Left renal cortex interstitium (tissue), 4 donors: ENCODE results near the gene LGALS8. TPM values are rescaled to one million over a fixed set of nuclear protein-coding genes. Genes with fewer than 3 reads are reported as not detected.

Experiments
- DNase-seq, 4 donors: peaks; one replicate each; pipeline ENCODE4 v3.0.0-alpha.2; 2013; ENCODE audit warnings: low read depth in 4 of 4, low spot score in 2 of 4, missing footprints in 1 of 4
- polyA plus RNA-seq, 4 donors: library from polyadenylated mRNA; unstranded; fragments of 120-200 nt; gene quantifications; one replicate each; pipeline ENCODE4 v1.2.1, GENCODE V29; 2013; ENCODE audit not compliant: insufficient read length in 4 of 4

The LGALS8 gene
- polyA plus RNA-seq, 4 donors, result 71.1 to 99.7 (median 80.8) TPM

DNA sequence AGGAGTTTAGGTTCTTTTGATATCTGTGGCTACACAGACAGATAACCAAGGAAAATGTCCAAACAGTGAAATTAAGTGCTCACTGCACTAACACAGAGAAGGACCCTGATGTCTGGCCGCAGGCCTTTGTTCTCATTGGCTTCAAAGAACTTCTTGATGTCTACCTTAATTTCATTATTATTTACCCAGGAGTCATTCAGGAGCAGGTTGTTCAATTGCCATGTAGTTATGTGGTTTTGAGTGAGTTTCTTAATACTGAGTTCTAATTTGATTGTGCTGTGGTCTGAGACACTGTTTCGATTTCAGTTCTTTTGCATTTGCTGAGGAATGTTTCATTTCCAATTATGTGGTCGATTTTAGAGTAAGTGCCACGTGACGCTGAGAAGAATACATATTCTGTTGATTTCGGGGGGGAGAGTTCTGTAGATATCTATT lies 15.2 kb upstream of the LGALS8 start:
- DNase-seq, result no peak

DNA sequence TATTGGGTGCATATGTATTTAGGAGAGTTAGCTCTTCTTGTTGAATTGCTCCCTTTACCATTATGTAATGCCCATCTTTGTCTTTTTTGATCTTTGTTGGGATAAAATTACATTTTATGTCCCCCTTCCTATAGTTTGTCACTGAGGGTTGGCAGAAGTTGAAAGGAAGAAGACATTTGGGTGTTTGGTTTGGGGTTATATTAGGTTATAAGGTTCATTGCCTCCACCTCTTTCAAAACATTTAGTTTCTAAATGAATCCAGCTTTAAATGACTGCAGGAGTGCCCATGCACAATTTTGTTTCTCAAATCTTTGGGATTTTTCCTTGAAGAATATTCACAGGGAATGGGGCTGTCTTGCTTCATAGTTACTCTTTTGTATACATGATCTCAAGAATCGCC lies 14.6 kb upstream of the LGALS8 start:
- DNase-seq, result no peak

DNA sequence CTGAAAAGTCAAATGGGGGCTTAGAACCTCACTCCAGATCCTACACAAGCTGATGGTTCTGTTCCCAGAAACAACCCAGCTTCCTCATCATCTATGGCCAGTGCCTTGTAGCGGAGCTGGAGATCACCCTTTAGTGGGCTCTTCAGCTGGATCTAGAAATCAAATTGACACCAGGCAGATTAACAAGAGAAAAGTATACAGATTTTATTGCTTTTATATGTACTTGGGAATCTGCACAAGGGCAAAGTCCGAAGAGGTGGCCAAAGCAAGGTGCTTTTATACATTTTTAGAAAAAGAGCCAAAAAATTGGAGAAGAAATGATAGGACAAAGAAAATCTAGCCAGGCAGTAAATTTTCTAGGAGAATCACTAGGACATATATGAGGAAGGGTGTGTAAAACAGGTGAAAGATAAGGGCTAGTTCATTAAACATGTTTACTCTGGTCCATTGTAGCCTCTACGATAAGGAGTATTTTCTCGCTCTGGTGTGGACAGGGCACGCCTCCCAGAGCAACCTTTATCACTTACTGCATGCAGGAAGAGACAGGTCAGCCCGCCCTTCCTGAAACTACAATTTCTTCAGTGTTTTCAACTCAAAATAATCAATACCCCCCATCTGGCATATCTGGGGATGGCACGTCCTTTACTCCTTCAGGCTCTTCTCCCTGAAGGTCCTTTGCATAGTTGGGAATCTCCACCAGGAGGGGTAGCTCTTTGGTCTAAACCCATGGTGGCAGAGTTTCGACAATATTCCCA lies 14.0 kb upstream of the LGALS8 start:
- no peak for DNase-seq

DNA sequence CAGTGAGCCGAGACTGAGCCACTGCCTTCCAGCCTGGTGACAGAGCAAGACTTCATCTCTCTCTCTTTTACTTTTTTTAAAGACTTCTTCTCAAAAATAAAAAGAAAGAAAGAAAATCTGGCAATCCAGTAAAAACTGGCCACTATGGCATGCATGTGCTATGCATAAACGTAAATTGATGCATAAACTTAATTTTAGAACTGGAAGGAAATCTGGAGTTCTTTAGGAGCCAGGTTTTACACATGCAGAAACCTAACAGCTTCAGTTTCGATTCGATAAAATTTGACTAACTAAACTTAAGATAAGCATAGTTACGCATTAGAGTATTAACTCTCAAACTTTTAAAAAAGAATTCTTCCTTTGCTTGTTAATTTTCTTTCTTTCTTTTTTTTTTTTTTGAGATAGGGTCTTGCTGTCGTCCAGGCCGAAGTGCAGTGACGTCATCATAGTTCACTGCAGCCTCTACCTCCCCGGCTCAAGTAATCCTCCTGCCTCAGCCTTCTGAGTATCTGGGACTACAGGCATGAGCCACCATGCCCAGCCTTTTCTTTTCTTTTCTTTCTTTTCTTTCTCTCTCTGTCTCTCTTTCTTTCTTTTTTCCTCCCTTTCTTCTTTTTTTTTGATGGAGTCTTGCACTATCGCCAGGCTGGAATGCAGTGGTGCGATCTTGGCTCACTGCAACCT lies 11.9 kb upstream of the LGALS8 start:
- no peak for DNase-seq

DNA sequence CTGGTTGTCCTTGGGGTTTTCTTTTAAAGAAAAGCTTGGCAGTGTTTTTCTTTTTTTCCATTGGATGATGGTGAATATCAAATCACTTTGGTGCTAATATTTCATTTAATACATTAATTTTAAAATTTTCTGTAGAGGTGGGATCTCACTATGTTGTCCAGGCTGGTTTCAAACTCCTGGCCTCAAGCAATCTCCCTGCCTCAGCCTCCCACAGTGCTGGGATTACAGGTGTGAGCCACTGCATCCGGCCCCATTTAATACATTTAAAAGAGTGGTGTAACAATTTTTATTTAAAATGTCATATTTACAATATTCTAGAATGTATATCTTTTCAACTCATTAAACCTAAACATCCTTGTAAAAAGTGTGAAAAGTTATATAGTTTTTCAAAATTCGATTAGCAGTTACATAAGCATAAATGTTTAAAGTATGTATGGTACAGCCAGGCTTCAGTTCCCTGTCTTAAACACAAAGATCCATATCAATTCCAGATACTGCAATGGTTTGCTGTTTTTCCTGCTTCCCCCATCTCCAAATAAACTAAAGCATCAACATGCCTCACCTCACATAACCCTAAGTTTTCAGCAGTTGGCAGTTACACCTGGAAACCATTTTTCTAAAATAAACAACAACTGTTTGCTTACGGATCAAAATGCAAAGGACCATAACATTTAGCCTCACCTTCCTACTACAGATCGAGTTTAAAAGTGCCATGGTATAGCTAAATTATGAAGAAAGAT lies 8.9 kb upstream of the LGALS8 start:
- DNase-seq, result no peak

DNA sequence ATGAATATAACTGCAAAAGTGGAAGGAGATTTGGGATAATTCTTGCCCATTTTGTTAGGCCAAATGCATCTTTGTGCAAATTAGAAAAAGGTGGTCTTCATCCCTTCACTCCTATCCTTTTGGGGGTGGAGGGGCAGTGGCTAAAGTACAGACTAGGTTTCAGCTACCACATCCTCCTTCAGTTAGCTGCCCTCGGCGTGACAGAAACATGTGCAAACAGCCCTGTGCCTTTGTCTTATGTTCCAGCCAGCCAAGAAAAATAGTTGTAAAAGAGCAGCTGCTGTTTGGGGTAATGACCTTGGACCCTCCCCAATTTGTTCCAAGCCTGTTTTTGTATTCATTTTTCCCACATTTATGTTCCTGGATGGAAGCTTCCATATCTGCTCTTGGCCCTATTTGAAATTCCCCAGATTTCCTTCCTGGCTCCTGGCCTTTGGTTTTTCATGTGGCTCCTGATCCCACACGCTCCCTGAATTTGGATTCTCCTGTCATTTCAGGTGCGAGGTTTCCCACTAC lies 8.3 kb upstream of the LGALS8 start:
- DNase-seq, result no peak

DNA sequence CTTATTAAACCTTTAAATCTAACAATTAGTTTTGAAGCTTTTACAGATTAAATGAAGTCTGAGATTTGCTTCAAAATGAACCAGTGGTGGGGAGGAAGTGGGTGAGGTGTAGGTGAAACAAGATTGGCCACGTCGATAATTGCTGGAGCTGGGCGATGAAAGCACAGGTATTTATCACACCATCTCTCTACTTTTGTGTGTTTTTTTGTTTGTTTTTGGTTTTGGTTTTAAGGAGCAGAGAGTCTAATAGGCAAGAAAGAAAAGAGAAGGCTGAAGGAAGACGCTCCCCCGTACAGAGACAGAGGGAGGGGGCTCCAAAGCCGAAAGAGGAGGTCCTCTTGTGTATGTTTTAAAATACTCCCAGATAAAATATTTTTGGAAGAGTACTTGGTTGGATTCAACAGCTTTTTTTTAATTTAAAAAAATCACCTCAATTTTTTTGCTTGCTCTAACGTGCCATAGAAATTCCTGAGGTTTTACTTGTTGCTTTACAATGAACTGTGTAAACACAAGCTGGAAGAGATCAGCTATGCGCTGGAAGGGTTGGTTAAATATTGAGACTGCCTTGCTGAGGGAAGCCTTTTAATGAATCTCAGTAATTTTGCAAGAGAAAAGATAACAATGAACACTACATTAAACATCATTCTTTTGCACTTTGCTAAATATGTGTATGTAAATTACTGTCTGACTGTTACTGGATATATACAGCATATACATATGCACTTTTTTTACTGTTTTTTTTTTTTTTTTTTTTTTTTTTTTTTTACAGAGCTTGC lies 6.7 kb upstream of the LGALS8 start:
- DNase-seq, result peak in 1 of 4 donors; percentile 44

DNA sequence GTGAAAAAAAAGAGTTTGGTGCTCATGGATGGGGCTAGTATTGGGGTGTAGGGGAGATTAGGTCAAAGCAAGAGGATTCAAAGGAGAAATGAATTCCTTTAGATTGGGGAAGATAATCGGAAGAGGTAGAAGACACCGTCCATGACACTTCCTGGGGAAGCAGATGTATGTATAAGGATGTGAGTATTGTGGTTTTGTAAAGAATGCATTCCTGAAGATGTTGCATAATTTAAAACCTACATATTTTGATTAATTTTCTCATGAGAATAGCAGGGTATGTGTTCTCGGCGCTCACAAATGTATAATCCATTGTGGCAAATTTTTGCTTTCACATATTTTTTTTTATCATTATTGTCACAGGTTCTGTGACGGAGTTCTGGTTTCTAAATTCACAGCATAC lies 5.5 kb upstream of the LGALS8 start:
- no peak for DNase-seq

DNA sequence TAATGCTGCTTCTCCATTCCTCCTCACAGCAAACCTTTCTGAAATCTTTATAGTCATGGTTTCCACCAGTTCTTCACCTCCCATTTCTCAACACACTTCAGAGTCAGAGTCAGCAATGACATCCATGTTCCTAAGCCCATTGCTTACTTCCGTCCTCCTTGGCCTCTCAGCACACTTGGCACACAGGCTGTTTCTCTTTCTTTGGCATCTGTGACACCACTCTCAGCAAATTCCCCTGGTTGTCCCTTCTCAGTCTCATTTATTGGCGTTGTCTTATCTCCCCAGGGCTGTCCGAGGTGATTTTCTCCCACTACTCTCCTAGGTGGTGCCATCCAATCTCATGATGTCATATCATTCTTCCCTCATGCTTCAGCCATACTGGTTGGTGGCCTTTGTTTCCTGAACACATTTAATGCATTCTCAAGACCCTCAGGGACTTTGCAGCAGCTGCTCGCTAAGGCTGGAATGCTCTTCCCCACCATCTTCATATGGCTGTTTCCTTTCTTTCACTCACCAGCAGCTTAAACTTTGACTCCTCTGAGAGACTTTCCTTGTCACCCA lies 3.3 kb upstream of the LGALS8 start:
- DNase-seq, result no peak

DNA sequence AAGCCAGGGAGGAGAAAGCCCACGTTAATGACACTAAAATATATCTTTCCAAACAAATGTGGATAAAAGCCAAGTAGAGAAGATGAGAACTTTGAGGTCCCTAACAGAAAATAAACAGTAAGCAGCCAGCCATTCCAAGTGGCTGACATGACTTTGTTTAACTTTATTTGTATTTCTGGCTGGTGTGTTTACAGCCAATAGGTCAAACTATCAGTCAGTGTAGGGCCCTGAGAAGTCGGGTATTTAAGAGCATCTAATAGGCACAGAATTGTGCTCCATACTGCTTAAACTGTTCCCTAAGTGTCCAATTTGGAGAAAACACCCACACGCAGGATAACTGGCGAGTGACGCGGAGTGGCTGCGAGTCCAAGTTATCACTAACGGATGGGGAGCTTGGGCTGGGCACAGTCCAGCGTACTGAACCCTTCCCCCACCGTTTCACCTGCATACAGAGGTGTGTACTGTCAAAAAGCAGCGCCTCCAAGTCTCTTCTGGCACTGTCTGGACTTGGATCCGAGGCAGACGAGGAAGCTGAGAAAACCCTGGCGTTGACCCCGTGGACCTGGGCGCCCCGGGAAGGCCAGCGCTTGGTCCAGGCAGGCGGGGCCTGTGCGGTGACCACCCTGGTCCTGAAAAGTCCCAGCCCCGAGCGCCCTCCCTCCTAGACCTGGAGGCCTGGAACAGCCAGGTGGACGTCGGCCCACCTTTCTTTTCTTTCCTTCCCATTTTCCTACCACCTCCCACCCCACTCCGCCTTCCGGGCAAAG lies 662 bp upstream of the LGALS8 start:
- DNase-seq, result peak in 2 of 4 donors; percentile 19 to 34

DNA sequence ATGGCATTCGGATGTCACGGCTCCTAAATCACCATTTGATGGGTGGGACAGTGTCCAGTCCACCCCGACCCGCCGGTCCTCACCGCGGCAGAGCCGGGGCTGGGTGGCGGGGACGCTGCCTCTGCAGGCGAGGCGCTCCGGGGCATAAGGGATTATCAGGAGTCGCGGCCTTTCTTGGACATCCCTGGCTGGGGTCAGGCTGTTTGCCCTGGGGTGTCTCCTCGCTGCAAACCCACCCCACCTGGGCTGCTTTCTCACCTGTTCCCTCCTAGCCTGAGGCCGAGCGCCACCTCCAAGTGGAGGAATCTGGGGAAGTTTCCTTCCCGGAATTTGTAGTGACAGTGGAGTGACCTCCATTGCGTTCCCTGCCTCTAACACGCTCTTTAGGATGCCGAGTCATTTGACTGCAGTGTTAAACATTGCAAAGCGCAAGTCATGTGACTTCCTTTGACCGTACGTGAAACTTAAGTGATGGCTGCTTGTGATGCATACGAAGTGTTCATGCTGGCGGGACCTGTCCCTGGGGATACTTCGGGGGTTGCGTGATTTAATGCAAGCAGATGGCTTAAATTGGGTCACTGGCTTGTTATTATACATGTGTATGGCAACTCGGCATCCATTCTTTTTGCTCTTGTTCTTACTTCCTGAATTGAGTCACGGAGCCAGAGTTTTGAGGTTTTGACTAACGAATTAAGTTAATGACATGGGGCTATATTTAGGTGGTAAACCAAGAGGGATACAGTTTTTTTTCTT lies 536 bp downstream of the LGALS8 start:
- peak in 3 of 4 donors; percentile 45 to 62 (median 53) for DNase-seq

DNA sequence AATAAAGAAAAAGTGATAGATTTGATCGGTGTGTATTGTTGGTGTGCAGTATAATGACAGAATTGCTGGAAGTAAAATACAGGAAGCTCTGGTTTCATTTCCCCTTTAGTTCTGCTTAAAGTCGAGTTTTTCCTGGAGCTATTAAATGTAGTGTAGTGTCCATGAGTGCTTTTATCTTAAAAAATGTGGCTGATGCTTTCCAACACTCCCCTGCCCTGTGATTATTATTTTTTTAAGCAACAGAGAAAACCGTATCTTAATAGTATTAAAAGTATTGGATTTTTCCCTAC lies 1.1 kb downstream of the LGALS8 start:
- DNase-seq, result no peak

DNA sequence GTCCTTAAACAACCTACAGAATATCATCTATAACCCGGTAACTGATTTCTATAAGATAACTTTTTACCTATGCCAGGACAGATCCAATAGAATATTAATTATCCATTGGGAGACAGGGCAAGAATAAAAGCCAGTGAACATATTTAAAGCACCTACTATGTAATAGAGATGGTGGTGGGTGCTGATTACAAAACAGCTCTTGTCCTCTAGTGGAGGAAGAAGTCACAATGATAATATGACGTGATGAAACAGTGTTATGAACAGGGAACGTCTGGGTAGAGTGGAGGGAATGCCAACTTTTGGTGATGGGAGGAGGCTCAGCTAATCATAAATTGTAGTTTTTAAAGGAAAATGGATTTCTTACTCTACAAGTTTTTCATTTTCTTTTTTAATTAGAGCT lies 2.3 kb downstream of the LGALS8 start:
- DNase-seq, result no peak

DNA sequence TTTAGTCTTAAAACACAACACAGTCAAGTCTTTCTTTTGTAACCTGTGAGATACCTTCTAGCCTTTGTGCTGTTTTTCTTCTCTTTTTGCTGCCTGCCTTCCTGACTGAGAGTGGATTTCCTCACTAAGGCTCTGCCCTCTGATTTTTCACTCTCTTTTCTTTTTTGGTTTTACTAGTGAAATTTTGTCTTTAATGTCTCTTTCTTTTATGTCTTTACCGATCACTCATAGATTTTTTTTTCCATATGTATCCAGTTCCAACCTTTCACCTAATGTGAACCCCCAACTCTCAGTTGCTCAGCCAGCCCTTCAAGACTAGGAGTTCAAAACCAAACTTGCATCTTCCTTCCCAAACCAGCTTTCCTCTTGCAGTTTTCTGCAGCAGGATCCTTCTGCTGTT lies 6.5 kb downstream of the LGALS8 start:
- no peak for DNase-seq

DNA sequence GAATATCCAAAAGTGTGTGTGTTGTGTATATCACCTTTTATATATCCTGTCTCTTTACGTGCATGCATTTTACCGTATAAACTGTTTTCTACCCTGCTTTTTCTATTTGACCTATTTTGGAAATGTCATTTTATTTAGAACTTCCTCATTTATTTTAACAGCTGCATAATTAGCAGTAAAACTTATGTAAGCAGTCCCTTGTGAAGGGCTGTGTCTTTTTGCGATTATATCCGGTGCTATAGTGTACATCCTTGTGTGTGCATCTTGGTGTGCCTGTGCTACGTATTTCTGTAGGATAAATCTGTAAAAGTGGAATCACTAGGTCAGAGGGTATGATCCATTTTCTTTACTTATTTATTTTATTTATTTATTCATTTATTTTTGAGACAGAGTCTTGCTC lies 7.2 kb downstream of the LGALS8 start:
- no peak for DNase-seq

DNA sequence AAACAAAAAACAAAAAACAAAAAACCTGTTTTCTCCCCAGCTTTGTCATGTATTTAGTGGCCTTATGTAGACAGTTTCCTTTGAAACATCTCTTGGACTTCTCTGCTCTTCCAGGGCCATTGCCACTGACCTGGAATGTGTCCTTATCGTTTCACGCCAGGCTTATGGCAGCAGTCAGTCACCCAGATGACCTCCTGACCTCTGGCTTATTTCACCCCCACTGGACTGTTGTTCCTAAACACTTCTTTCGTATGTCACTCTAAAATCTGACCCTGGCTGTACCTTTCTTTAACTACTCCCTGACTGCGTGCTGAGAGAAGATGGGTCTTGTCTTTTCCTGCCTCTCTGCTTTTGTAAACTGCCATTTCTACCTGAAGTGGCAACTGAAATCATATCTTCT lies 9.1 kb downstream of the LGALS8 start:
- DNase-seq, result no peak

DNA sequence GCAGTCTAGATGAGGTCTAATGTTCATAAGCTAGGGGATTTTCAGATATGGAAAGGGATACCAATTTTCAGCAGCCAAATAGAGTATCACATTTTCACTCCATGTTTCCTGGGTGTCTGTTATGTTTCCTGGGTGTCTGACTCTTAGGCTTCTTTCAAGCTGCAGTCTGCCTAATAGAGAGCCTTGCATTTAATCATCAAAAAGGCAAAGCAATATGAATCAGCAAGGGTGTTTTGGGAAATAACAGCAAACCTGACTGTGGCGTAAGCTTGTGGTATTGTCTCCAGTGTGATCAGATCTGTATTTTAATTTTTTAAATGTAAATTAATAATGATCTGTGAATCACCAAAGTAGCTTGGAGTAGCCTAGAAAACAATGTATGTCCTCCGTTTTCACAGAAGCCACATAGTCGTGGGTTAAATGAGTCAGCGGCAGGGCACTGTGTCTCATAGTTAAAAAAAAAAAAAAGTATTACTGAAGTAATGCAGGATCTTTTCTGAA lies 10.4 kb downstream of the LGALS8 start:
- DNase-seq, result no peak

DNA sequence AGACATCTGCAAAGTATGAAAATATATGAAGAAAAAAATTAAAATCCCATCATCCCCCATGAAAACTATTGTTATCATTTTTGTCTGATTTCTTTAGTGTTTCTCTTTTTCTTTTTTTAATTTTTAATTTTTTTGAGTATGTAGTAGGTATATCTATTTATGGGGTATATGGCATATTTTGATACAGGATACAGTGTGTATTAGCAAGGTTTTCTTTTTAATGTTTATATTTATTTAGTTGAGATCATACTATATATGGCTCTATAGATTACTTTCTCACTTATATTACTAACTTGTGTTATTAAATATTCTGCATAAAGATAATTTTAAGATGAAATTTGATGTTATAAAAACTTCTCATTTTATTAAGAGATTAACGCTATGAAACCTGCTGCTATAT lies 11.4 kb downstream of the LGALS8 start:
- no peak for DNase-seq

DNA sequence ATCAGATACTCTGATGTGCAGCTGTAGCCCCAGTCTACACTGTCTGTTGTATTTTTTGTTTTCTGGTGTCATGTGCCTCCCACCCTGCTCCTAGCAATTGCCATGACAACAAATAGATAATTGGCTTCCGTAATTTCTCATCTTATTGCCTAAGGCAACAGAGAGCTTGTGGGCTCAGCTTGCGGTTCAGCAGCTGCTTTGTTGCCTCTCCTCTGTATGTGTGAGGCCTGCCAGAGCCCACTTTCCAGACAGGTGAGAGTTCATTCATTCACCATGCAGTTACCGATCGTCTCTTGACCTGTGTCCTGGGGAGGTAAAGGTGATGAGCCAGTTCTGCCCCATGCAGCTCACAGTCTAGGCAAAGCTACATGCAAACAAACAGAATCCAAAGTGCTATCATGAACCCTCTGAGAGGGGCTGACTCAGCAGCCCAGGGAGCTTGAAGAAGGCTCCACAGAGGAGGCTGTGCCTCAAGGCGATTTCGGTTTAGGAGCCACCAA lies 11.9 kb downstream of the LGALS8 start:
- DNase-seq, result no peak
